HepG2 (cell line): Measurements from ENCODE around the gene ZKSCAN4. TPM values are rescaled to one million over a fixed set of nuclear protein-coding genes. Genes with fewer than 3 reads are reported as not detected.
A peak's percentile ranks its signal among the peaks of the same experiment; 100 is the strongest.

ENCODE experiments used
- AGO1 ChIP-seq: fragments of 200-400 bp; formaldehyde crosslinking; IDR thresholded peaks from 2 replicates; pipeline ENCODE4 v1.6.1; 2017; ENCODE audit warnings: mild to moderate bottlenecking, low read depth, low read length, moderate library complexity; ENCODE audit not compliant: poor library complexity, severe bottlenecking
- CBX5 ChIP-seq: sonication (generic); formaldehyde crosslinking; IDR thresholded peaks from 2 replicates; pipeline ENCODE4 v1.4.0; 2020; ENCODE audit warnings: missing genetic modification reagents, borderline replicate concordance
- CREM ChIP-seq, 2 experiments: sonication (generic) in 1 of 2; formaldehyde crosslinking in 1 of 2; IDR thresholded peaks; 2 replicates each; pipeline versions ENCODE4 v1.4.0 to v1.6.1; 2016 to 2020; ENCODE audit warnings: antibody characterized with exemption in 1 of 2, mild to moderate bottlenecking in 1 of 2, missing genetic modification reagents in 1 of 2
- EED ChIP-seq: sonication (generic); formaldehyde crosslinking; IDR thresholded peaks from 2 replicates; pipeline ENCODE4 v1.5.0; 2020; ENCODE audit warnings: mild to moderate bottlenecking, missing genetic modification reagents
- EP300 ChIP-seq, 3 experiments: sonication (generic) in 1 of 3; formaldehyde crosslinking in 1 of 3; IDR thresholded peaks; 2 replicates each; pipeline versions ENCODE4 v1.5.1 to v1.6.1; 2011 to 2020; ENCODE audit warnings: low read depth in 2 of 3, low read length in 2 of 3, borderline replicate concordance in 1 of 3, improper control_type of control experiment in 1 of 3, mild to moderate bottlenecking in 1 of 3, missing genetic modification reagents in 1 of 3, moderate library complexity in 1 of 3
- JARID2 ChIP-seq: sonication (generic); formaldehyde crosslinking; IDR thresholded peaks from 2 replicates; pipeline ENCODE4 v1.8.1; 2023; ENCODE audit warnings: missing genetic modification reagents, inconsistent platforms; ENCODE audit not compliant: insufficient replicate concordance
- KLF9 ChIP-seq: IDR thresholded peaks from 2 replicates; pipeline ENCODE4 v1.6.1; 2016; ENCODE audit warnings: low read depth
- MIER3 ChIP-seq: IDR thresholded peaks from 2 replicates; pipeline ENCODE4 v1.6.1; 2016; ENCODE audit warnings: missing compliant biosample characterization, borderline replicate concordance
- NFATC3 ChIP-seq: sonication (generic); formaldehyde crosslinking; IDR thresholded peaks from 2 replicates; pipeline ENCODE4 v1.5.1; 2020; ENCODE audit warnings: mild to moderate bottlenecking, missing genetic modification reagents
- SMARCC2 ChIP-seq: fragments of 450-650 bp; IDR thresholded peaks from 2 replicates; pipeline ENCODE4 v1.6.1; 2017; ENCODE audit warnings: antibody characterized with exemption, mild to moderate bottlenecking
- STAT5B ChIP-seq: sonication (generic); formaldehyde crosslinking; IDR thresholded peaks from 2 replicates; pipeline ENCODE4 v1.4.0; 2020; ENCODE audit warnings: missing genetic modification reagents
- ZKSCAN5 ChIP-seq: sonication (generic); formaldehyde crosslinking; IDR thresholded peaks from 2 replicates; pipeline ENCODE4 v1.5.1; 2020; ENCODE audit warnings: mild to moderate bottlenecking, missing genetic modification reagents
- ZNF180 ChIP-seq: sonication (generic); formaldehyde crosslinking; IDR thresholded peaks from 2 replicates; pipeline ENCODE4 v1.4.0; 2020; ENCODE audit warnings: low read depth, missing genetic modification reagents, borderline replicate concordance
- ZNF207 ChIP-seq: fragments of 450-650 bp; IDR thresholded peaks from 2 replicates; pipeline ENCODE4 v1.6.1; 2016; ENCODE audit warnings: antibody characterized with exemption, borderline replicate concordance
- ZNF335 ChIP-seq: sonication (generic); formaldehyde crosslinking; IDR thresholded peaks from 2 replicates; pipeline ENCODE4 v1.4.0; 2020; ENCODE audit warnings: missing genetic modification reagents
- ZNF703 ChIP-seq: sonication (generic); formaldehyde crosslinking; IDR thresholded peaks from 2 replicates; pipeline ENCODE4 v1.5.1; 2020; ENCODE audit warnings: missing genetic modification reagents, mild to moderate bottlenecking, moderate library complexity, borderline replicate concordance
- ZNF841 ChIP-seq: sonication (generic); formaldehyde crosslinking; IDR thresholded peaks from 2 replicates; pipeline ENCODE4 v1.8.1; 2023; ENCODE audit warnings: missing genetic modification reagents, borderline replicate concordance
- ZSCAN31 ChIP-seq: sonication (generic); formaldehyde crosslinking; IDR thresholded peaks from 2 replicates; pipeline ENCODE4 v1.5.0; 2020; ENCODE audit warnings: low read depth, mild to moderate bottlenecking, missing genetic modification reagents
- polyA plus RNA-seq, 8 experiments: library from polyadenylated mRNA; depleted of rRNA in 3 of 8; stranded (reverse) in 7 of 8; unstranded in 1 of 8; fragments of >200 nt; fragmentation: Illumina TruSeq in 4 of 8; extraction: Trizol in 4 of 8; gene quantifications; 2 replicates each; pipeline versions ENCODE4 v1.2.1 to v1.2.3, GENCODE V29; 2011 to 2016; ENCODE audit warnings: low read depth in 4 of 8, missing spikeins in 1 of 8, mixed read lengths in 1 of 8; ENCODE audit not compliant: insufficient read depth in 1 of 8
- total RNA-seq, 5 experiments: library from RNA; depleted of rRNA; stranded (reverse); fragments of >200 nt; fragmentation: Illumina TruSeq; extraction: Trizol; gene quantifications; 2 replicates each; pipeline ENCODE4 v1.2.3, GENCODE V29; 2016; ENCODE audit warnings: low read depth in 1 of 5
- TF ChIP-seq, protein P1 (sequence below): sonication (generic); formaldehyde crosslinking; IDR thresholded peaks from 2 replicates; pipeline ENCODE4 v1.9.0; 2021; ENCODE audit warnings: missing genetic modification reagents, mild to moderate bottlenecking, borderline replicate concordance
- TF ChIP-seq, protein P2 (sequence below): sonication (generic); formaldehyde crosslinking; IDR thresholded peaks from 2 replicates; pipeline ENCODE4 v1.4.0; 2020; ENCODE audit warnings: mild to moderate bottlenecking, low read depth, missing genetic modification reagents
- TF ChIP-seq, protein P3 (sequence below), 2 experiments: sonication (generic) in 1 of 2; formaldehyde crosslinking in 1 of 2; IDR thresholded peaks; 2 replicates each; pipeline versions ENCODE4 v1.5.1 to v1.6.1; 2011 to 2020; ENCODE audit warnings: borderline replicate concordance in 1 of 2, low read depth in 1 of 2, low read length in 1 of 2, mild to moderate bottlenecking in 1 of 2, missing genetic modification reagents in 1 of 2, moderate library complexity in 1 of 2

Gene ZKSCAN4
- total and polyA plus RNA-seq, 2 of the 13 experiments (the other 11 are each of a cell fraction or from before 2014, with no cell fraction given) = 2.9 to 7.8 TPM

DNA sequence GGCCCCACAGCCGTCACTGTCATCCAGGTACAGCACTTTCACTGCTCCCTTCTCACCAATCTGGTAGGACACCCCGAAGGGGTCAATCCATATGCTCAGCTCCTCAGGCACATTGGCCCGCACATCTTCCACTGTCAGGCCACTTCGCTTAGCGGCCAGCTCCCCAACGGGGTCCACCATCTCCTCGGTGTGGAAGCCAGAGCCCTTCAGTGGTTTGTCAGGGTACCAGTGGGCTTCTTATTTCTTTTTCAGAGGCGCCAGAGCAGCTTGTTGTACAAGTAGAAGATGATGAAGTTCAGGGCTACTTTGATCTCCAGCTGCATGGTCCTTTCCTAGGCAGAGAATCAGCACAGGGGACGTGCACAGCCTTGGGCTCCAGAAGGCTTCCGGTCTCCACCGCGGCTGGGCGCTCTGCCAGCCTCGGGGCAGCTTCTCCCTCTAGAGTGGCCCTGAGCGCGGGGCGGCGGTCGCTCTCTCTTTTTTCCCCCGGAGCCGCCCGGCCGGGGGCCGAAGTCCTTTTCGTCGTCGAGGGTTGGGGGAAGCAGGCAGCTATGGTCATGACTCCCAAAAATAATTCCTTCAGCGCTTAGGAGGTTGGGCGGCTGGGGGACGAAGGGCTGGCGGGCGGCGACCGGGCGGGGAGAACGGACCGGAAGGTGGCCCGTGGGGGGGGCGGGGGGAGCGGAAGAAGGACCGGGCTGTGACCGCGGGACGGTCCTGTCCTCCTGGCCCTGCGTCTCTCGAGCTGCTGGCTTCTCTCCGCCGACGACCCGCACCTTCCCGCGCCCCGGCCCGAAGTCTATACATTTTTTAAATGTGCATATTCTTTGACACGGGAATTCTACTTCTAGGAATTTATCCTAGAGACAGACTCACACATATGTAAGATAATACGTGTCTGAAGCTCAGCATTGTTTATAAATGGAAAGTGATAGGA lies 33.5 kb downstream of the ZKSCAN4 start (continued):
- TF ChIP-seq, protein P1, sequence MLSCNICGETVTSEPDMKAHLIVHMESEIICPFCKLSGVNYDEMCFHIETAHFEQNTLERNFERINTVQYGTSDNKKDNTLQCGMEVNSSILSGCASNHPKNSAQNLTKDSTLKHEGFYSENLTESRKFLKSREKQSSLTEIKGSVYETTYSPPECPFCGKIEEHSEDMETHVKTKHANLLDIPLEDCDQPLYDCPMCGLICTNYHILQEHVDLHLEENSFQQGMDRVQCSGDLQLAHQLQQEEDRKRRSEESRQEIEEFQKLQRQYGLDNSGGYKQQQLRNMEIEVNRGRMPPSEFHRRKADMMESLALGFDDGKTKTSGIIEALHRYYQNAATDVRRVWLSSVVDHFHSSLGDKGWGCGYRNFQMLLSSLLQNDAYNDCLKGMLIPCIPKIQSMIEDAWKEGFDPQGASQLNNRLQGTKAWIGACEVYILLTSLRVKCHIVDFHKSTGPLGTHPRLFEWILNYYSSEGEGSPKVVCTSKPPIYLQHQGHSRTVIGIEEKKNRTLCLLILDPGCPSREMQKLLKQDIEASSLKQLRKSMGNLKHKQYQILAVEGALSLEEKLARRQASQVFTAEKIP = no peak
- TF ChIP-seq ZNF207 (no peak), ZKSCAN5 (CRISPR knock-in tag) (no peak), CBX5 (CRISPR knock-in tag) (no peak; the same call in 1 of the 2 replicates), NFATC3 (CRISPR knock-in tag) (no peak), MIER3 (CRISPR knock-in tag) (no peak), EP300 (IDR thresholded peaks at IDR 0.05; ENCODE audit: low read depth in 2 of 2, low read length in 2 of 2) (no peak), EP300 (CRISPR knock-in tag; IDR thresholded peaks at IDR 0.05; ENCODE audit: borderline replicate concordance) (no peak), ZNF180 (CRISPR knock-in tag) (no peak), STAT5B (CRISPR knock-in tag) (0 out of 2 replicates have a peak, but pooled peaks have one; percentile 29), ZNF335 (CRISPR knock-in tag) (peak; percentile 42; the same call in 1 of the 2 replicates), AGO1 (no peak), SMARCC2 (no peak), KLF9 (0 out of 2 replicates have a peak, but pooled peaks have one; percentile 56), ZNF841 (CRISPR knock-in tag) (no peak; the same call in 1 of the 2 replicates), ZNF703 (CRISPR knock-in tag) (no peak), EED (CRISPR knock-in tag) (no peak), CREM (IDR thresholded peaks at IDR 0.05) (no peak), CREM (CRISPR knock-in tag; IDR thresholded peaks at IDR 0.05) (no peak), JARID2 (CRISPR knock-in tag) (no peak), ZSCAN31 (CRISPR knock-in tag) (peak; percentile 90; the same call in 1 of the 2 replicates)
- TF ChIP-seq, protein P2, sequence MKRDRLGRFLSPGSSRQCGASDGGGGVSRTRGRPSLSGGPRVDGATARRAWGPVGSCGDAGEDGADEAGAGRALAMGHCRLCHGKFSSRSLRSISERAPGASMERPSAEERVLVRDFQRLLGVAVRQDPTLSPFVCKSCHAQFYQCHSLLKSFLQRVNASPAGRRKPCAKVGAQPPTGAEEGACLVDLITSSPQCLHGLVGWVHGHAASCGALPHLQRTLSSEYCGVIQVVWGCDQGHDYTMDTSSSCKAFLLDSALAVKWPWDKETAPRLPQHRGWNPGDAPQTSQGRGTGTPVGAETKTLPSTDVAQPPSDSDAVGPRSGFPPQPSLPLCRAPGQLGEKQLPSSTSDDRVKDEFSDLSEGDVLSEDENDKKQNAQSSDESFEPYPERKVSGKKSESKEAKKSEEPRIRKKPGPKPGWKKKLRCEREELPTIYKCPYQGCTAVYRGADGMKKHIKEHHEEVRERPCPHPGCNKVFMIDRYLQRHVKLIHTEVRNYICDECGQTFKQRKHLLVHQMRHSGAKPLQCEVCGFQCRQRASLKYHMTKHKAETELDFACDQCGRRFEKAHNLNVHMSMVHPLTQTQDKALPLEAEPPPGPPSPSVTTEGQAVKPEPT = no peak; the same call in 1 of the 2 replicates
- TF ChIP-seq, protein P3, sequence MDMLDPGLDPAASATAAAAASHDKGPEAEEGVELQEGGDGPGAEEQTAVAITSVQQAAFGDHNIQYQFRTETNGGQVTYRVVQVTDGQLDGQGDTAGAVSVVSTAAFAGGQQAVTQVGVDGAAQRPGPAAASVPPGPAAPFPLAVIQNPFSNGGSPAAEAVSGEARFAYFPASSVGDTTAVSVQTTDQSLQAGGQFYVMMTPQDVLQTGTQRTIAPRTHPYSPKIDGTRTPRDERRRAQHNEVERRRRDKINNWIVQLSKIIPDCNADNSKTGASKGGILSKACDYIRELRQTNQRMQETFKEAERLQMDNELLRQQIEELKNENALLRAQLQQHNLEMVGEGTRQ (IDR thresholded peaks at IDR 0.05; ENCODE audit: low read depth, low read length) = no peak
- TF ChIP-seq, protein P3 (CRISPR knock-in tag; IDR thresholded peaks at IDR 0.05; ENCODE audit: borderline replicate concordance) = no peak
